ENCODE measurements around the gene RNF144B. TPM values are rescaled to one million over a fixed set of nuclear protein-coding genes. Genes with fewer than 3 reads are reported as not detected.

Gene RNF144B
- total RNA-seq, 4 donors from 2014 or later, result 67.3 to 143 (median 114) TPM

GRCh38 chr6:18388942-18389341, 1.8 kb downstream of the RNF144B start:
- intact Hi-C loops (cut with DNase I), result loop anchor here (10.0 kb wide), 1 partner anchor 54 kb away; no protein-coding TSS in a partner anchor
- 19% methylated on average over 1 of the region's 1 CpG for WGBS, 2 donors
- DNase-seq, result peak in 1 of 2 donors; percentile 29
- H3K9me3 ChIP-seq, result no peaks in the 10 kb centered on the region
- H3K27me3 ChIP-seq, result no peaks in the 10 kb centered on the region
- no peaks in the 10 kb centered on the region for H3K36me3 ChIP-seq
- peaks cover 38 to 49% of the 10 kb centered on the region in 2 donors for H3K4me1 ChIP-seq
- peak in 1 of 2 donors; percentile 58 for TF ChIP-seq POLR2A (IDR thresholded peaks at IDR 0.05)
- TF ChIP-seq CTCF (IDR thresholded peaks at IDR 0.05), result no peak
- peak overlapping the region; percentile 84 to 94 (median 86) for H3K27ac ChIP-seq
- peak overlapping the region in 2 of 3 donors; percentile 53 to 78 for H3K4me3 ChIP-seq (replicated peaks in 1 of 3)

DNA sequence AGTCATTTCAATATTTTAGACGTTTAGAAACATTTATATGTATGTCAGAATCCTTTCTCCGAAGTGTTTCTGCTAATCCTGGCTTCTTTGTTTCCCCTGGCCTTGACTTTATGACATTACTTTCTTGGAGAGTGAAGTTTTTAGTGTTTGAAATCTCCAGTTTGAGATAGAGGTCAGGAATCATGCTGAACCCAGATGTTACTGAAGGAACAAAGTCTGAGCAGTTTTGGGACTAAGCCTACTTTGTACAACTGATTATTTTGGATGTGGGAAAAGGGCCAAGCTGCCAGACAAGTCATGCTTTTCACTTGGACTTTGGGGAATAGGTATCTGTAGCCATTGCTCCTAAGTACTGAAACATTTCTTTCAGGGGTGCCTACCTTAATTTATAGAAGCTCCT, 2.3 kb downstream of the RNF144B start:
- 6 to 19% methylated on average over 2 of the region's 2 CpGs for WGBS, 2 donors
- peaks cover 37 to 47% of the 10 kb centered on the region in 2 donors for H3K4me1 ChIP-seq
- peak overlapping the region in 2 of 3 donors; percentile 53 to 78 for H3K4me3 ChIP-seq (replicated peaks in 1 of 3)

DNA sequence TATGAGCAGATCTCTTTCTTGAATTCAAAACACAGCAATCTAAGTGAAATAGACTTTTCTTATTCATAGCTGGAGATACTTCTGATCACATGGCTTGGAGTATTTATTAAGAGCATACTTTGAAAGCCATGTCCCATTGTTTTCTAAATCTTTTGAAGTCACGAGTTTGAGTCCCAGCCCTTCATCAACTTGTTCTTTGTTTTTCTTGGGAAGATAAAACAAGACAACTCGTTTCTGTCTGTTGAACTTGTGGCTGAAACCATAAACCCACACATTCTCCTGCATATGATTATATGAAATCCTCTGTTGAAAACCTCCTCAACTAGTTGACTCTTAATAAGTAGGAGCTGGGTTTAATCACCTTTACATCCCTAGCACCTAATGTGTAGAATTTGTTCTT, 3.3 kb downstream of the RNF144B start:
- peak overlapping the region in 2 of 3 donors; percentile 53 to 78 for H3K4me3 ChIP-seq (replicated peaks in 1 of 3)
- no peaks in the 10 kb centered on the region for H3K9me3 ChIP-seq
- intact Hi-C loops (cut with DNase I), result no loop called here
- H3K27me3 ChIP-seq, result no peaks in the 10 kb centered on the region
- no peak for DNase-seq
- 17 to 26% methylated on average over 2 of the region's 2 CpGs for WGBS, 2 donors
- peak overlapping the region; percentile 84 to 94 (median 86) for H3K27ac ChIP-seq
- H3K36me3 ChIP-seq, result no peaks in the 10 kb centered on the region
- H3K4me1 ChIP-seq, result peaks cover 47 to 50% of the 10 kb centered on the region in 2 donors
- TF ChIP-seq CTCF (IDR thresholded peaks at IDR 0.05), result no peak
- TF ChIP-seq POLR2A (IDR thresholded peaks at IDR 0.05), result no peak

More for the DNA sequence above, 2.3 kb downstream of the RNF144B start:
- H3K27me3 ChIP-seq, result no peaks in the 10 kb centered on the region
- TF ChIP-seq POLR2A (IDR thresholded peaks at IDR 0.05) (no peak), CTCF (IDR thresholded peaks at IDR 0.05) (no peak)
- no peak for DNase-seq
- intact Hi-C loops (cut with DNase I), result loop anchor here (10.0 kb wide), 1 partner anchor 55 kb away; no protein-coding TSS in a partner anchor
- no peaks in the 10 kb centered on the region for H3K36me3 ChIP-seq
- no peaks in the 10 kb centered on the region for H3K9me3 ChIP-seq
- peak overlapping the region; percentile 84 to 94 (median 86) for H3K27ac ChIP-seq

DNA sequence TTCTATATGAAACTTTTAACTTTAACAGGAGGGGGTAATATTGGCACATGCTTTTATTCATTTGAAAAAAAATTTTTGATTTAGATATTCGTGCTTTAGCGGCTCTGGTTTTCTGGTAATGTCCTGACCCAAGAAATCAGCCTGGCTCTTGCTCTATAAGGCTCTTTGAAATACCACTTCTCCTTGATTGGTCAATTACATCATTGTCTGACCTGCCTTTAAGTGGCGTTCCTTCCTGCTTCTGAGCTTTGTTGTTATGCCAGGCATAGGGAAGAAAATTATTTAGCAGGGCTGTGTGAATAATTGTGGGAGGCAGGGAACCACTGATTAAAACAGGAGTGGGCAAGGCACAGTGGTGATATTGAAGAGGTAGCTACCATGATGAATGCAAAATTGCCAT, 3.9 kb downstream of the RNF144B start:
- TF ChIP-seq POLR2A (IDR thresholded peaks at IDR 0.05) (peak in 1 of 2 donors; percentile 42), CTCF (IDR thresholded peaks at IDR 0.05) (no peak)
- 28 to 30% methylated on average over 3 of the region's 3 CpGs for WGBS, 2 donors
- intact Hi-C loops (cut with DNase I), result no loop called here
- H3K27me3 ChIP-seq, result no peaks in the 10 kb centered on the region
- H3K27ac ChIP-seq, result peak overlapping the region; percentile 84 to 94 (median 86)
- DNase-seq, result no peak
- H3K9me3 ChIP-seq, result no peaks in the 10 kb centered on the region
- peaks cover 47 to 51% of the 10 kb centered on the region in 2 donors for H3K4me1 ChIP-seq
- H3K36me3 ChIP-seq, result no peaks in the 10 kb centered on the region
- peak overlapping the region in 2 of 3 donors; percentile 4 to 78 for H3K4me3 ChIP-seq (replicated peaks in 1 of 3)

DNA sequence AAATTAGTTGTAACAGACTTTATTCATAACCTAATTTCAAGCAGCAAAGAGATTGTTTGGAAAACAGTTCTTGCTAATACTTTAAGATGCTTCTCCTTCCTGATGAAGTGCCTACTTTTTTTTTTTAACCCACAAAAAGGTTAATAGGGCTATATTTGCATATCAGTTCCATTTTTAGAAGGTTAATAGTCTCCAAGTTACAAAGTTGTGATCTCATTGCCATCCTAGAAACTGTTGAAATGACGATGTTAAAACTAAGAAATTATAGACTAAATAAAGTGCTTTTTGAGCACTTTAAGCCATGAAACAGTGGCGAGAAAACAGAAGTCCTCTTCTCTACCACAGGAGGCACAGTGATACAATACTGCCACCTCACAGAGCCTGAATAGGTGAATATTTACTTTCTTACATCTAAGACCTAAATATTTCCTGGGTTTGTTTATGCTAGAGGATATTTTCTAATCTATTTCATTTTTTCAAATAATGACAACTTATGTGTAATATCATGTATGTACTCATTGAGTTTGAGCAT, 5.3 kb downstream of the RNF144B start:
- H3K9me3 ChIP-seq, result no peaks in the 10 kb centered on the region
- no peaks in the 10 kb centered on the region for H3K36me3 ChIP-seq
- peaks cover 44 to 54% of the 10 kb centered on the region in 2 donors for H3K4me1 ChIP-seq
- no peaks in the 10 kb centered on the region for H3K27me3 ChIP-seq
- DNase-seq, result no peak
- H3K27ac ChIP-seq, result no peak overlapping the region
- intact Hi-C loops (cut with DNase I), result no loop called here
- WGBS, 2 donors, result 77 to 86% methylated on average over 2 of the region's 2 CpGs
- no peak for TF ChIP-seq POLR2A (IDR thresholded peaks at IDR 0.05)
- TF ChIP-seq CTCF (IDR thresholded peaks at IDR 0.05), result peak in 2 of 6 experiments; percentile 23 to 25
- H3K4me3 ChIP-seq (replicated peaks in 1 of 3), result no peak overlapping the region

Data from thyroid gland (tissue), 4 donors.